CD14-positive monocyte (primary cell): ENCODE data around the gene SLC39A9. TPM values are rescaled to one million over a fixed set of nuclear protein-coding genes. Genes with fewer than 3 reads are reported as not detected.

ENCODE experiments used
- DNase-seq, 3 donors: peaks; one replicate each; pipeline ENCODE4 v3.0.0-alpha.2; 2011 to 2022
- H2AFZ ChIP-seq: 2 replicates; pipeline ENCODE4 v1.6.0; 2012; ENCODE audit warnings: mild to moderate bottlenecking, low read depth, low read length, inconsistent platforms; ENCODE audit not compliant: insufficient read depth, poor library complexity, severe bottlenecking
- H3K27ac ChIP-seq, 2 donors: 1 replicate in 1 of 2; 2 replicates in 1 of 2; pipeline ENCODE4 v1.5.1; 2012 to 2013; ENCODE audit warnings: low read length in 2 of 2, control low read depth in 1 of 2, inconsistent platforms in 1 of 2, low read depth in 1 of 2, mild to moderate bottlenecking in 1 of 2
- H3K27me3 ChIP-seq, 2 donors: one replicate each; pipeline versions ENCODE4 v1.6.0 to v1.6.1; 2011 to 2013; ENCODE audit warnings: low read length in 2 of 2; ENCODE audit not compliant: control insufficient read depth in 2 of 2, insufficient read depth in 2 of 2
- H3K36me3 ChIP-seq, 2 donors: replicated peaks in 1 of 2; 1 replicate in 1 of 2; 2 replicates in 1 of 2; pipeline versions ENCODE4 v1.5.1 to v1.6.1; 2012 to 2013; ENCODE audit warnings: low read length in 2 of 2, control low read depth in 1 of 2, inconsistent platforms in 1 of 2, mild to moderate bottlenecking in 1 of 2; ENCODE audit not compliant: insufficient read depth in 2 of 2, control insufficient read depth in 1 of 2
- H3K4me1 ChIP-seq, 2 donors: 1 replicate in 1 of 2; 2 replicates in 1 of 2; pipeline versions ENCODE4 v1.5.1 to v1.6.1; 2012 to 2013; ENCODE audit warnings: low read length in 2 of 2, control low read depth in 1 of 2, inconsistent platforms in 1 of 2, mild to moderate bottlenecking in 1 of 2, moderate library complexity in 1 of 2; ENCODE audit not compliant: insufficient read depth in 2 of 2, control insufficient read depth in 1 of 2
- H3K4me2 ChIP-seq: replicated peaks from 2 replicates; pipeline ENCODE3; 2012; ENCODE audit warnings: low read length, moderate library complexity, mild to moderate bottlenecking; ENCODE audit not compliant: poor library complexity, severe bottlenecking; ENCODE audit errors: extremely low read depth
- H3K4me3 ChIP-seq, 3 experiments: fragments of 200-600 bp in 1 of 3; sonication (generic) in 1 of 3; replicated peaks in 1 of 3; 1 replicate in 2 of 3; 2 replicates in 1 of 3; pipeline ENCODE4 v1.5.1; 2011 to 2013; ENCODE audit warnings: low read length in 3 of 3, mild to moderate bottlenecking in 3 of 3, control low read depth in 2 of 3, low read depth in 2 of 3, inconsistent platforms in 1 of 3, moderate library complexity in 1 of 3
- H3K79me2 ChIP-seq: 2 replicates; pipeline ENCODE4 v1.6.0; 2012; ENCODE audit warnings: mild to moderate bottlenecking, control low read depth, inconsistent platforms, low read length, moderate library complexity; ENCODE audit not compliant: insufficient read depth
- H3K9ac ChIP-seq: 2 replicates; pipeline ENCODE4 v1.6.0; 2017; ENCODE audit warnings: low read length, mild to moderate bottlenecking; ENCODE audit not compliant: insufficient read depth, poor library complexity, severe bottlenecking
- H3K9me3 ChIP-seq, 2 donors: replicated peaks in 1 of 2; 1 replicate in 1 of 2; 2 replicates in 1 of 2; pipeline versions ENCODE4 v1.5.1 to v1.6.1; 2012 to 2013; ENCODE audit warnings: low read length in 2 of 2, control low read depth in 1 of 2; ENCODE audit not compliant: control insufficient read depth in 1 of 2, insufficient read depth in 1 of 2
- H4K20me1 ChIP-seq: 2 replicates; pipeline ENCODE4 v1.6.0; 2012; ENCODE audit warnings: mild to moderate bottlenecking, low read length, control low read depth, moderate library complexity; ENCODE audit not compliant: insufficient read depth
- H3K27ac Mint-ChIP-seq, 7 donors: one replicate each; pipeline ENCODE4 v1.8.0; 2020; ENCODE audit warnings: mild to moderate bottlenecking in 7 of 7, mixed read lengths in 7 of 7, moderate library complexity in 6 of 7, inconsistent platforms in 2 of 7
- H3K27me3 Mint-ChIP-seq, 3 donors: one replicate each; pipeline ENCODE4 v1.8.0; 2021 to 2022; ENCODE audit warnings: low read depth in 3 of 3, mild to moderate bottlenecking in 3 of 3, mixed read lengths in 3 of 3, moderate library complexity in 3 of 3, inconsistent platforms in 1 of 3
- H3K36me3 Mint-ChIP-seq, 2 donors: one replicate each; pipeline ENCODE4 v1.8.0; 2020; ENCODE audit warnings: mixed read lengths in 2 of 2, inconsistent platforms in 1 of 2, mild to moderate bottlenecking in 1 of 2
- H3K4me1 Mint-ChIP-seq: one replicate; pipeline ENCODE4 v1.8.0; 2020; ENCODE audit warnings: mild to moderate bottlenecking, mixed read lengths
- H3K4me3 Mint-ChIP-seq, 2 donors: one replicate each; pipeline ENCODE4 v1.8.0; 2020; ENCODE audit warnings: mild to moderate bottlenecking in 2 of 2, mixed read lengths in 2 of 2, moderate library complexity in 1 of 2
- H3K9me3 Mint-ChIP-seq, 7 donors: one replicate each; pipeline ENCODE4 v1.8.0; 2020 to 2022; ENCODE audit warnings: mixed read lengths in 7 of 7, mild to moderate bottlenecking in 6 of 7, moderate library complexity in 6 of 7, inconsistent platforms in 2 of 7
- WGBS: methylation state at CpG from one replicate; pipeline ENCODE4 v1.1.5; 2013; ENCODE audit warnings: missing lambda C conversion rate; ENCODE audit not compliant: insufficient coverage; 5-methylcytosine and 5-hydroxymethylcytosine counted together
- intact Hi-C, 2 donors: fragments of 100-400 bp; cut with micrococcal nuclease; formaldehyde crosslinking; loops; one replicate each; pipeline versions ENCODE4 v1.15.0 to v1.15.1; 2023
- polyA plus RNA-seq, 3 donors: library from polyadenylated mRNA; depleted of rRNA in 1 of 3; unstranded in 2 of 3; stranded (reverse) in 1 of 3; fragments of 300-500 nt in 2 of 3; fragments of >200 nt in 1 of 3; fragmentation: Illumina TruSeq in 2 of 3; gene quantifications; 1 replicate in 2 of 3; 2 replicates in 1 of 3; pipeline ENCODE4 v1.2.3, GENCODE V29; 2012 to 2021
- TF ChIP-seq, protein P1 (sequence below): fragments of 200-600 bp; IDR thresholded peaks from one replicate; pipeline ENCODE4 v1.8.0; 2022; ENCODE audit warnings: antibody characterized with exemption, mild to moderate bottlenecking

Gene SLC39A9
- polyA plus RNA-seq, 3 donors, result 28.6 to 44.2 (median 37.6) TPM

DNA sequence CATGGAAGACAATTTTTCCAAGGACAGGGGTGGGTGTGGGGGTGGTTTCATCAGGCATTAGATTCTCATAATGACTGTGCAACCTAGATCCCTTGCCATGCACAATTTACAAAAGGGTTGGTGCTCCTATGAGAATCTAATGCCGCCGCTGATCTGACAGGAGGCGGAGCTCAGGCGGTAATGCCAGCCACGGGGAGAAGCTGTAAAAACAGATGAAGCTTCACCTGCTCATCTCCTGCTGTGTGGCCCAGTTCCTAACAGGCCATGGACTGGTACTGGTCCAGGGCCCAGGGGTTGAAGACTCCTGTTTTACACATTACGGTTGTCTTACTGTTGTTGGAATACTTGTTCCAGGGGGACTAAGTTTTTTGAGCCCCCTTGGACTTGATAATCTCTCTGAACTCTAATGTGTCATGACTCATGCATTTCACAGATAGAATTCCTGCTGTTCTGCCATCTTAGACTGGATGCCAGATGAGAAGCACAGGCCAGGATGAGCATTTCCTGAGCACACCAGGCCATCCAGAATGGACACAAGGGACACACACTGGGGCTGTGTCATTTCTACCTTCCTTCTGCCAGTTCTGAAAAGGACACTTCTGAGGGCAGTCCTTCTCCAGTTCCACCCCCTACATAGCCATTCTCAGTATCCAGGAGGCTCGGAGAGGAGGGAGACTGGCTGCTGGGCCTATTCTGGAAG lies 91.9 kb downstream of the SLC39A9 start:
- WGBS, result 88% methylated on average over 5 of the region's 7 CpGs
- no peak overlapping the region for H3K4me3 Mint-ChIP-seq
- Histone ChIP-seq H2AFZ (no peak overlapping the region), H3K27me3 (peaks cover 16 to 34% of the 10 kb centered on the region in 2 donors), H3K9me3 (no peaks in the 10 kb centered on the region), H3K27ac (no peak overlapping the region), H3K9ac (no peak overlapping the region), H3K4me1 (no peaks in the 10 kb centered on the region), H4K20me1 (no peaks in the 10 kb centered on the region), H3K4me3 (no peak overlapping the region), H3K79me2 (no peaks in the 10 kb centered on the region), H3K4me2 (no peak overlapping the region), H3K36me3 (no peaks in the 10 kb centered on the region)
- no peaks in the 10 kb centered on the region for H3K4me1 Mint-ChIP-seq
- intact Hi-C loops, result no loop called here
- no peaks in the 10 kb centered on the region for H3K36me3 Mint-ChIP-seq
- H3K27me3 Mint-ChIP-seq, result peaks cover 47 to 60% (median 48%) of the 10 kb centered on the region in 3 donors
- TF ChIP-seq, protein P1, sequence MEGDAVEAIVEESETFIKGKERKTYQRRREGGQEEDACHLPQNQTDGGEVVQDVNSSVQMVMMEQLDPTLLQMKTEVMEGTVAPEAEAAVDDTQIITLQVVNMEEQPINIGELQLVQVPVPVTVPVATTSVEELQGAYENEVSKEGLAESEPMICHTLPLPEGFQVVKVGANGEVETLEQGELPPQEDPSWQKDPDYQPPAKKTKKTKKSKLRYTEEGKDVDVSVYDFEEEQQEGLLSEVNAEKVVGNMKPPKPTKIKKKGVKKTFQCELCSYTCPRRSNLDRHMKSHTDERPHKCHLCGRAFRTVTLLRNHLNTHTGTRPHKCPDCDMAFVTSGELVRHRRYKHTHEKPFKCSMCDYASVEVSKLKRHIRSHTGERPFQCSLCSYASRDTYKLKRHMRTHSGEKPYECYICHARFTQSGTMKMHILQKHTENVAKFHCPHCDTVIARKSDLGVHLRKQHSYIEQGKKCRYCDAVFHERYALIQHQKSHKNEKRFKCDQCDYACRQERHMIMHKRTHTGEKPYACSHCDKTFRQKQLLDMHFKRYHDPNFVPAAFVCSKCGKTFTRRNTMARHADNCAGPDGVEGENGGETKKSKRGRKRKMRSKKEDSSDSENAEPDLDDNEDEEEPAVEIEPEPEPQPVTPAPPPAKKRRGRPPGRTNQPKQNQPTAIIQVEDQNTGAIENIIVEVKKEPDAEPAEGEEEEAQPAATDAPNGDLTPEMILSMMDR, result no peak
- DNase-seq, result no peak
- H3K27ac Mint-ChIP-seq, result no peak overlapping the region
- peaks cover 0 to 3% (median 0%) of the 10 kb centered on the region in 7 donors for H3K9me3 Mint-ChIP-seq

DNA sequence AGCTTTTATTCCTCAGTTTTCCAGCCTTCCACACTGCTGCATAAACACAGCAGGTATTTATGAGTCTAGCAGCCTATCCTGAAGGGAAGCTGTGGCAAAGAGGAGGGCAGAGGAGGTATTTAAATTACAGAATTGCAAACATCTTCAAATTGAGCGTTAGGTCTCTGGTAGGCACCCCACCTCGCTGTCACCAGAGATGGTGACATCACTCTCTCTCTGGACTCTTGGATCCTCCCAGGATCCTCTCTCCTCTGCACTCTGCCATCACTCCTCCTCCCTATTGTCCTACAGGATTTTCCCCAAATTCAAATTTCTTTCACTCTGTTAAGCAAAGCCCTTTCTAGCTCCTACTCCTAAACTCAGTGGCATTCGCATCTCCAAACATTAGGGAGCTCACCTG lies 92.7 kb downstream of the SLC39A9 start:
- TF ChIP-seq, protein P1, result no peak
- H3K79me2 ChIP-seq, result no peaks in the 10 kb centered on the region

More for the DNA sequence above, 92.7 kb downstream of the SLC39A9 start:
- no peak overlapping the region for H3K4me3 ChIP-seq
- Mint-ChIP-seq H3K27me3 (peaks cover 40 to 53% (median 41%) of the 10 kb centered on the region in 3 donors), H3K9me3 (peaks cover 0 to 1% (median 0%) of the 10 kb centered on the region in 7 donors), H3K36me3 (no peaks in the 10 kb centered on the region), H3K27ac (no peak overlapping the region), H3K4me3 (no peak overlapping the region), H3K4me1 (no peaks in the 10 kb centered on the region)
- H2AFZ ChIP-seq, result no peak overlapping the region
- no peaks in the 10 kb centered on the region for H3K9me3 ChIP-seq
- WGBS, result 83% methylated on average over 1 of the region's 3 CpGs
- H3K4me1 ChIP-seq, result no peaks in the 10 kb centered on the region
- no peak overlapping the region for H3K4me2 ChIP-seq
- intact Hi-C loops, result no loop called here
- no peak overlapping the region for H3K27ac ChIP-seq
- no peak overlapping the region for H3K9ac ChIP-seq
- no peak for DNase-seq
- no peaks in the 10 kb centered on the region for H4K20me1 ChIP-seq
- H3K36me3 ChIP-seq, result no peaks in the 10 kb centered on the region
- peaks cover 8 to 26% of the 10 kb centered on the region in 2 donors for H3K27me3 ChIP-seq
